Right atrium auricular region (tissue), 2 donors: Measurements from ENCODE around the gene MOGAT1. TPM values are rescaled to one million over a fixed set of nuclear protein-coding genes. Genes with fewer than 3 reads are reported as not detected.
"Not testable (repeated sequence)": the region's sequence is repeated elsewhere in the genome, so short reads cannot be mapped to it uniquely, and the experiment has no call there.

ENCODE experiments used
- DNase-seq: peaks from one replicate; pipeline ENCODE4 v3.0.0-alpha.2; 2019; ENCODE audit warnings: low spot score
- H3K27ac ChIP-seq, 2 donors: fragments of 200-600 bp; sonication (generic); 1 replicate in 1 of 2; 2 replicates in 1 of 2; pipeline ENCODE4 v1.5.1; 2016 to 2019
- H3K27me3 ChIP-seq, 2 donors: fragments of 200-600 bp; sonication (generic); one replicate each; pipeline versions ENCODE4 v1.5.1 to v1.6.0; 2017 to 2019
- H3K36me3 ChIP-seq: fragments of 200-600 bp; sonication (generic); one replicate; pipeline ENCODE4 v1.5.1; 2016
- H3K4me1 ChIP-seq, 2 donors: fragments of 200-600 bp; sonication (generic); one replicate each; pipeline versions ENCODE4 v1.5.1 to v1.6.0; 2017 to 2019
- H3K4me3 ChIP-seq, 2 donors: fragments of 200-600 bp; sonication (generic); 1 replicate in 1 of 2; 2 replicates in 1 of 2; pipeline ENCODE4 v1.5.1; 2017 to 2019; ENCODE audit warnings: mild to moderate bottlenecking in 1 of 2, moderate library complexity in 1 of 2
- H3K9me3 ChIP-seq, 2 donors: fragments of 200-600 bp; sonication (generic); one replicate each; pipeline ENCODE4 v1.5.1; 2019
- total RNA-seq, 2 donors: library from RNA; depleted of rRNA; stranded (reverse); fragments of >200 nt; gene quantifications; one replicate each; pipeline ENCODE4 v1.1.0, GENCODE V29; 2016
- TF ChIP-seq, protein P1 (sequence below), 2 donors: fragments of 200-600 bp; sonication (generic); IDR thresholded peaks; one replicate each; pipeline ENCODE4 v1.5.1; 2019; ENCODE audit warnings: antibody characterized with exemption in 2 of 2

MOGAT1 gene
- total RNA-seq, 2 donors from 2014 or later, result not detected

DNA sequence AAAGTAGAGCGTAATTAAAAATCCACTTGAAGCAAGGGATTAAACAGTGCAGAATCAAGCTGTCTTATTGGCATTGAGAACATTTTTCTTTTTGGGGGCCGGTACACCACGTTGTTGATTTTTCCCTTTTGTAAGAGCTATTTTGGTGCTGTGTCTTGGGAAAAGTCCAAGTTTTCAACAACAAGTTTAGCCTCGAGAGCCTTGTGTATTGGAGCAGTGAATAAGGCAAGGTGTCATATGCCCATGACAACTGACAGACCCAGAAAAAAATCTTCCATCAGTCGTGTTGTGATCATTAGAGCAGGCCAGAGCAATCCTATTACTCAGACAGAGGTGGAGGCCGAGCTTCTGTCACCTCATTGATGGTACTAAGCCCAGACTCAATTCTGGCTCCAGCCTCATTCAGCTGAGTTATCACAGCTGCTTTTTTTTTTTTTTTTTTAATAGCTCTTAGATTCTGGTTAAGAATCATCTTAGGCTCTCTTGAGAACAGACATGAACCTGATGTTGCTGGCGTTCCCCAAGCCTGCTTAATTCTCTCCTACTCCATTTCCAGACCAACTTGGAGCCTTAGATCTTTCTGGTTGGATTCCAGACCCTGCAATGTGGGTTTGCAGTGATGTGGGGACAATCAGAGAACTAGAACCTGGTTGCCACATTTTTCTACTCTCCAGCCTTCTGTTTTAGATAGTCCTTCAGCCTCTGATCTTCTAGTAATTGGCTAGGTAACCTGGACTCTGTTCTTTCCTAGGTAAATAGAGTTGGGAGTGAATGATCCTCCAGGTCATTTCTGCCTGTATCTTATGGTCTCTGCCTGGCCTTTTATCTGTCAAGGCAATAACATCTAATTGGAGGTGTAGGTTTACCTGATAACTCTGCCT, 43.1 kb downstream of the MOGAT1 start:
- H3K4me1 ChIP-seq, result peaks cover 0 to 13% of the 10 kb centered on the region in 2 donors
- no peak overlapping the region for H3K4me3 ChIP-seq
- H3K9me3 ChIP-seq, result no peaks in the 10 kb centered on the region
- no peaks in the 10 kb centered on the region for H3K27me3 ChIP-seq
- H3K36me3 ChIP-seq, result no peaks in the 10 kb centered on the region
- TF ChIP-seq, protein P1, sequence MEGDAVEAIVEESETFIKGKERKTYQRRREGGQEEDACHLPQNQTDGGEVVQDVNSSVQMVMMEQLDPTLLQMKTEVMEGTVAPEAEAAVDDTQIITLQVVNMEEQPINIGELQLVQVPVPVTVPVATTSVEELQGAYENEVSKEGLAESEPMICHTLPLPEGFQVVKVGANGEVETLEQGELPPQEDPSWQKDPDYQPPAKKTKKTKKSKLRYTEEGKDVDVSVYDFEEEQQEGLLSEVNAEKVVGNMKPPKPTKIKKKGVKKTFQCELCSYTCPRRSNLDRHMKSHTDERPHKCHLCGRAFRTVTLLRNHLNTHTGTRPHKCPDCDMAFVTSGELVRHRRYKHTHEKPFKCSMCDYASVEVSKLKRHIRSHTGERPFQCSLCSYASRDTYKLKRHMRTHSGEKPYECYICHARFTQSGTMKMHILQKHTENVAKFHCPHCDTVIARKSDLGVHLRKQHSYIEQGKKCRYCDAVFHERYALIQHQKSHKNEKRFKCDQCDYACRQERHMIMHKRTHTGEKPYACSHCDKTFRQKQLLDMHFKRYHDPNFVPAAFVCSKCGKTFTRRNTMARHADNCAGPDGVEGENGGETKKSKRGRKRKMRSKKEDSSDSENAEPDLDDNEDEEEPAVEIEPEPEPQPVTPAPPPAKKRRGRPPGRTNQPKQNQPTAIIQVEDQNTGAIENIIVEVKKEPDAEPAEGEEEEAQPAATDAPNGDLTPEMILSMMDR (IDR thresholded peaks at IDR 0.05), result no peak
- H3K27ac ChIP-seq, result peak overlapping the region; percentile 55 to 74
- DNase-seq, result no peak

DNA sequence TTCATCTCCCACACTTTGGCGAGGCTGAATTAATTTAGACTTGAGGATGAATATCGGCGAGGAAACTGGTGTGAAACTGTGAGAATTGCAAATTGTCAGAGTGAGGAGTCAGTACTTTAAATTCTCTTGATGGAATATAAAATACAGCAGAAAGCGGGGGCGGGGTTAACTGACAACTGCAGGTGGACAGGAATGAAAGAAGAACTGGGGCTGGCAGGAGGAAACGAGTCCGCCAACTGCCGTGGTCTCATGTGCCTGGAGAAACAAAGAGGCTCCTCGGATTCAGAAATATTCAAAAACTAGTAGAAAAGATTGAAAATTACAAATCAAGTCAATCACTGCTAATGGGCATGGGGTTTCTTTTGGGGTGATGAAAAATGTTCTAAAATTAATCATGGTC, 44.3 kb downstream of the MOGAT1 start:
- Histone ChIP-seq H3K4me1 (peaks cover 0 to 11% of the 10 kb centered on the region in 2 donors), H3K27me3 (no peaks in the 10 kb centered on the region), H3K36me3 (no peaks in the 10 kb centered on the region), H3K9me3 (no peaks in the 10 kb centered on the region), H3K27ac (no peak overlapping the region), H3K4me3 (no peak overlapping the region)
- TF ChIP-seq, protein P1 (IDR thresholded peaks at IDR 0.05), result no peak
- no peak for DNase-seq

DNA sequence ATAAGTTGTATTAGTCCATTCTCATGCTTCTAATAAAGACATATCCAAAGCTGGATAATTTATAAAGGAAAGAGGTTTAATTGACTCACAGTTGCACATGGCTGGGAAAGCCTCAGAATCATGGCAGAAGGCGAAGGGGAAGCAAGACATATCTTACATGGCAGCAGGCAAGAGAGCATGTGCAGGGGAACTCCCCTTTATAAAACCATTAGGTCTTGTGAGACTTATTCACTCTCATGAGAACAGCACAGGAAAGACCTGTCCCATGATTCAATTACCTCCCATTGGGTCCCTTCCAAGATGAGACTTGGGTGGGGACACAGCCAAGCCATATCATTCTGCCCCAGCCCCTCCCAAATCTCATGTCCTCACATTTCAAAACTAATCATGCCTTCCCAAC, 48.3 kb downstream of the MOGAT1 start:
- not testable (repeated sequence) for H3K27me3 ChIP-seq, H3K4me1 ChIP-seq, H3K27ac ChIP-seq, H3K4me3 ChIP-seq, H3K9me3 ChIP-seq, H3K36me3 ChIP-seq, DNase-seq

DNA sequence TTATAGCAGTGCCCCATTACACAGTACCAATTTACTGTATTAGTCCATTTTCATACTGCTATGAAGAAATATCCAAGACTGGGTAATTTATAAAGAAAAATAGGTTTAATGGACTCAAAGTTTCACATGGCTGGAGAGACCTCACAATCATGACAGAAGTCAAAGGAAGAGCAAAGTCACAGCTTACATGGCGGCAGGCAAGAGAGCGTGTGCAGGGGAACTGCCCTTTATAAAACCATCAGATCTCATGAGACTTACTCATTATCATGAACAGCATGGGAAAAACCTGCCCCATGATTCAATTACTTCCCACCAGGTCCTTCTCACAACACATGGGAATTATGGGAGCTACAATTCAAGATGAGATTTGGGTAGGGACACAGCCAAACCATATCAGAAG, 50.1 kb downstream of the MOGAT1 start:
- DNase-seq, H3K27ac ChIP-seq: not testable (repeated sequence)

DNA sequence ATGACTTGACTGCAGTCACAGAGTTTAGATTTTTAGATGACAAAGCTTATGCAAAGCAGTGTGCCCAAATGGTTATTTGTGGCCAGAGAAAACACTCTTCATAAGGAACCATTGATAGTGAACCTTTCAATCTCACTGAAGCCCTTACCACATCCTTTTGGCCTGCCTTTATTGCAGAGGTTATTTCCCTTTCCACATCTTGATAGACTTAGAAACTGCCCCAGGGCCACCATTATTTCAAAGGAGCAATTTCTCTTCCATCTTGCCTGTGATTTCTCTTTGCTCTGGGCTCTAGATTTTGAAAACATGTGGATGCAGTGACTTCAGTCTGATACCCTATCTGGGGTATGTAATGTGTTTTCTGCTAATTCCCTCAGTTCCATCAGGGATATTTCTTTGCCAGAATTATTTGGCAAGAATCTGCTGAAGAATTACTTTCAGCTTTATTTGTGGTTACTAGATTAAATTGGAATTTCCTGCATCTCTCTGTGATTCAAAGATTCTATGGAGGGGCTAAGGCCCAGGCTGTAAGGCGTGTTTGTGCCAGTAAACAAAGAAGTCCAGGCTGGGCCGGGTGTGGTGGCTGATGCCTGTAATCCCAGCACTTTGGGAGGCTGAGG, 51.0 kb downstream of the MOGAT1 start:
- H3K27ac ChIP-seq, result peak overlapping the region in 1 of 2 donors; percentile 14
- no peak overlapping the region for H3K4me3 ChIP-seq
- no peaks in the 10 kb centered on the region for H3K9me3 ChIP-seq

More for the DNA sequence above, 50.1 kb downstream of the MOGAT1 start:
- H3K9me3 ChIP-seq, H3K4me3 ChIP-seq, H3K36me3 ChIP-seq, H3K4me1 ChIP-seq, H3K27me3 ChIP-seq: not testable (repeated sequence)

DNA sequence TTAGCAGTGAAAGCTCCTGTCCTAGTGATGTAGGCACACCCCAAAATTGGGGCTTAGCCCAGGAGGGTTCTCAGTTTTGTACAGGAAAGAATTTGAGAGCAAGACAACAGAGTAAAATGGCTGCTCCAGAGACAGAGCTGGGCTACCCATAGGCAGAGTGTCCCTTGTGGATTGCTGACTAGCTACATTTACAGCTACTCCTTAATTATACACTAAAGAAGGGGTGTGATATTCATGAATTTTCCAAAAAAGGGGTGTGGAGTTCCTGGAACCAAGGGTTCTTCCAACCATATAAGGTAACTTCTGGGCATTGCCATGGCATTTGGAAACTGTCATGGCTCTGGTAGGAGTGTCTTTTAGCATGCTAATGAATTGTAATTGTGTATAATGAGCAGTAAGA, 52.8 kb downstream of the MOGAT1 start:
- no peaks in the 10 kb centered on the region for H3K36me3 ChIP-seq
- DNase-seq, result no peak
- H3K4me1 ChIP-seq, result no peaks in the 10 kb centered on the region
- TF ChIP-seq, protein P1 (IDR thresholded peaks at IDR 0.05), result no peak
- no peak overlapping the region for H3K27ac ChIP-seq
- no peaks in the 10 kb centered on the region for H3K9me3 ChIP-seq
- no peak overlapping the region for H3K4me3 ChIP-seq
- H3K27me3 ChIP-seq, result no peaks in the 10 kb centered on the region

More for the DNA sequence above, 51.0 kb downstream of the MOGAT1 start:
- no peaks in the 10 kb centered on the region for H3K27me3 ChIP-seq
- H3K4me1 ChIP-seq, result no peaks in the 10 kb centered on the region
- no peak for DNase-seq
- TF ChIP-seq, protein P1 (IDR thresholded peaks at IDR 0.05), result no peak
- no peaks in the 10 kb centered on the region for H3K36me3 ChIP-seq
